Measurements from ENCODE around the gene POU2F2.

GRCh38 chr19:42143341-42144234 lies 11.3 kb upstream of the POU2F2 start:
- no peak for TF ChIP-seq CTCF (IDR thresholded peaks at IDR 0.05)
- no peak for TF ChIP-seq EP300 (IDR thresholded peaks at IDR 0.05)

Data from suprapubic skin (tissue), 3 donors.